Fibroblast of gingiva (primary cell): ENCODE results near the gene SNRNP200.
A peak's percentile ranks its signal among the peaks of the same experiment; 100 is the strongest.

ENCODE experiments used
- DNase-seq: peaks from one replicate; pipeline ENCODE4 v3.0.0-alpha.2; 2011; ENCODE audit warnings: low read depth

The SNRNP200 gene

GRCh38 chr2:96305091-96305978 lies at the start of gene SNRNP200:
Gene SNRNP200, minus strand, starts transcription at chr2:96305546. Its CDS starts 109 bp downstream, at chr2:96305437.
- peak; percentile 81 for DNase-seq

- DNase-seq: no peak
Observed at GRCh38 chr2:96354492-96354891, 49.1 kb upstream of the SNRNP200 start.

GRCh38 chr2:96353606-96354101 lies 48.3 kb upstream of the SNRNP200 start:
- DNase-seq: peak; percentile 93

GRCh38 chr2:96353032-96353561 lies 47.8 kb upstream of the SNRNP200 start:
- DNase-seq: peak; percentile 75

GRCh38 chr2:96347395-96347794 lies 42.0 kb upstream of the SNRNP200 start:
- no peak for DNase-seq

GRCh38 chr2:96345868-96346462 lies 40.6 kb upstream of the SNRNP200 start:
- no peak for DNase-seq

GRCh38 chr2:96345438-96345837 lies 40.1 kb upstream of the SNRNP200 start:
- DNase-seq: peak; percentile 51

GRCh38 chr2:96344011-96344410 lies 38.7 kb upstream of the SNRNP200 start:
- no peak for DNase-seq

- peak; percentile 61 for DNase-seq
Observed at GRCh38 chr2:96342085-96342484, 36.7 kb upstream of the SNRNP200 start.

GRCh38 chr2:96341641-96342040 lies 36.3 kb upstream of the SNRNP200 start:
- DNase-seq: no peak

GRCh38 chr2:96340493-96341414 lies 35.4 kb upstream of the SNRNP200 start:
- DNase-seq: no peak

GRCh38 chr2:96336873-96337272 lies 31.5 kb upstream of the SNRNP200 start:
- no peak for DNase-seq

GRCh38 chr2:96336104-96336775 lies 30.9 kb upstream of the SNRNP200 start:
- DNase-seq: no peak

GRCh38 chr2:96333708-96334107 lies 28.4 kb upstream of the SNRNP200 start:
- no peak for DNase-seq

GRCh38 chr2:96330407-96330806 lies 25.1 kb upstream of the SNRNP200 start:
- peak; percentile 95 for DNase-seq

- no peak for DNase-seq
Observed at GRCh38 chr2:96329874-96330273, 24.5 kb upstream of the SNRNP200 start.

GRCh38 chr2:96329456-96329855 lies 24.1 kb upstream of the SNRNP200 start:
- peak; percentile 85 for DNase-seq

- no peak for DNase-seq
Observed at GRCh38 chr2:96326990-96327820, 21.9 kb upstream of the SNRNP200 start.

GRCh38 chr2:96326564-96326963 lies 21.2 kb upstream of the SNRNP200 start:
- no peak for DNase-seq

GRCh38 chr2:96325884-96326255 lies 20.5 kb upstream of the SNRNP200 start:
- DNase-seq: no peak
